Mammary epithelial cell (primary cell): ENCODE measurements around the gene GPC6.

Experiments
- CTCF ChIP-seq, 2 donors: IDR thresholded peaks in 1 of 2; conservative IDR thresholded peaks in 1 of 2; 2 replicates each; pipeline ENCODE4 v1.5.1; 2011 to 2012; ENCODE audit warnings: inconsistent platforms in 2 of 2, low read length in 2 of 2, mild to moderate bottlenecking in 2 of 2, control low read depth in 1 of 2, low read depth in 1 of 2; ENCODE audit not compliant: insufficient read depth in 1 of 2; ENCODE audit errors: extremely low read depth in 1 of 2
- EZH2 ChIP-seq: IDR thresholded peaks from 2 replicates; pipeline ENCODE4 v1.6.1; 2012; ENCODE audit warnings: low read length, inconsistent platforms, borderline replicate concordance

GRCh38 chr13:93477238-93477637, 250.6 kb downstream of the GPC6 start:
- TF ChIP-seq CTCF (conservative IDR thresholded peaks at IDR 0.05 in 1 of 2, IDR thresholded peaks at IDR 0.05 in 1 of 2; ENCODE audit: extremely low read depth in 1 of 2, insufficient read depth in 1 of 2, low read depth in 1 of 2, low read length in 2 of 2) (no peak), EZH2 (no peak)
